DND-41 (cell line): Measurements from ENCODE around the gene NTN1.
"Not testable (repeated sequence)": the region's sequence is repeated elsewhere in the genome, so short reads cannot be mapped to it uniquely, and the experiment has no call there.

Experiments
- CTCF ChIP-seq: IDR thresholded peaks from 2 replicates; pipeline ENCODE4 v1.5.1; 2012; ENCODE audit warnings: borderline replicate concordance, low read length, moderate library complexity, mild to moderate bottlenecking; ENCODE audit not compliant: poor library complexity, severe bottlenecking; ENCODE audit errors: extremely low read depth
- EZH2 ChIP-seq: IDR thresholded peaks from 3 replicates; pipeline ENCODE4 v1.6.1; 2012; ENCODE audit warnings: borderline replicate concordance, low read depth, mild to moderate bottlenecking, moderate library complexity, low read length, inconsistent platforms; ENCODE audit not compliant: severe bottlenecking

- not testable (repeated sequence) for TF ChIP-seq CTCF, EZH2
Measured at GRCh38 chr17:9151740-9152139, 130.4 kb downstream of the NTN1 start.
